Muscle layer of colon (tissue), 2 donors: ENCODE results near the gene PLXND1.
A peak's percentile ranks its signal among the peaks of the same experiment; 100 is the strongest.

Source experiments
- H3K27ac ChIP-seq: one replicate; pipeline ENCODE4 v1.7.0; 2013; ENCODE audit warnings: low read depth, mild to moderate bottlenecking, low read length, moderate library complexity
- H3K27me3 ChIP-seq, 2 donors: one replicate each; pipeline ENCODE4 v1.7.0; 2013; ENCODE audit warnings: low read length in 2 of 2, mild to moderate bottlenecking in 2 of 2; ENCODE audit not compliant: insufficient read depth in 2 of 2, control insufficient read depth in 1 of 2
- H3K36me3 ChIP-seq: one replicate; pipeline ENCODE4 v1.7.0; 2013; ENCODE audit warnings: mild to moderate bottlenecking, low read length; ENCODE audit not compliant: insufficient read depth
- H3K4me1 ChIP-seq: one replicate; pipeline ENCODE4 v1.7.0; 2013; ENCODE audit warnings: mild to moderate bottlenecking, low read length; ENCODE audit not compliant: insufficient read depth
- H3K4me3 ChIP-seq, 2 donors: one replicate each; pipeline ENCODE4 v1.7.0; 2013; ENCODE audit warnings: low read length in 2 of 2, low read depth in 1 of 2, mild to moderate bottlenecking in 1 of 2, moderate library complexity in 1 of 2
- H3K9ac ChIP-seq: one replicate; pipeline ENCODE4 v1.7.0; 2013; ENCODE audit warnings: low read length
- H3K9me3 ChIP-seq: one replicate; pipeline ENCODE4 v1.7.0; 2013; ENCODE audit warnings: mild to moderate bottlenecking, low read length
- donor health status: abdominal sarcoma.
- donor health status: Adenocarcinoma of cecum.

Gene PLXND1

GRCh38 chr3:129599073-129599472 lies 7.4 kb downstream of the PLXND1 start:
- peaks cover 78% of the 10 kb centered on the region for H3K4me1 ChIP-seq
- H3K4me3 ChIP-seq, result no peak overlapping the region
- H3K27ac ChIP-seq, result peak overlapping the region; percentile 13
- H3K36me3 ChIP-seq, result no peaks in the 10 kb centered on the region
- H3K9me3 ChIP-seq, result no peaks in the 10 kb centered on the region
- no peaks in the 10 kb centered on the region for H3K27me3 ChIP-seq
- no peak overlapping the region for H3K9ac ChIP-seq

DNA sequence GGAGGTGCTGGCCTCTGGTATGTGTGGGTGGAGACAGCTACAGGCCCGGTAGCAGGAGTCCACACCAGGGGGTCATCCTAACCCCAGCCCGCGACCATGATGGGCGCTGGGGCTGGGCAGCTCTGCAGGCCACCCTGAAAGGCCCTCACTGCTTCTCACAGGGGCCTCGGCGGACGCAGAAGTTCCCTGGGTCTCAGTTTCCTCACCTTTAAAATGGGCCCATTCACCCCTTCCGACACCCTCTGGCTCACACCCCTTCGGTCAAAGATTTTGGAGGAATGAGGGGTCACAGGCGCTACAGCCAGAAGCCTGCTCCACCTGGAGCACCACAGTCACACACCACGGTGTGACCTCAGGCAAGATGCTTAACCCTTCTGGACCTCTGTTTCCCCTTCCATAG lies 8.0 kb downstream of the PLXND1 start:
- peaks cover 78% of the 10 kb centered on the region for H3K4me1 ChIP-seq
- no peaks in the 10 kb centered on the region for H3K36me3 ChIP-seq
- no peaks in the 10 kb centered on the region for H3K27me3 ChIP-seq
- no peak overlapping the region for H3K9ac ChIP-seq
- H3K4me3 ChIP-seq, result no peak overlapping the region
- H3K9me3 ChIP-seq, result no peaks in the 10 kb centered on the region
- no peak overlapping the region for H3K27ac ChIP-seq

DNA sequence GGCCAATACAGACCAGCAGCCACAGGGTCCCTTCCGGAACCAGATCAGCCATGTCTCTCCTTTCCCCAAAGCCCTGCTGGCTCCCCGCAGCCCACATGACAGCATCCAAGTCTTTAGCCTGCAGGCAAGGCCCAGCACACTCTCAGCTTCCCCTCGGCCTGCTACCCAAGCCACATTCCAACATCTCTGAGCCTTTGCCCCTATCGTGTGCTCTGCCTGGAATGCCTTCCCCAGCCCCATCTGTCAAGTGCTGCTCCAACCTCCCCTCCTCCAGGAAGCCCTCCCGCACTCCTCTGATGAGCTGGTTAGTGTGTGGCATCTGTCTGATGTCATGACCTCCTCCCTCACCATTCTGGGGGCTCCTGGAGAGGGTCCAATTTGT lies 8.5 kb downstream of the PLXND1 start:
- Histone ChIP-seq H3K36me3 (no peaks in the 10 kb centered on the region), H3K4me1 (peaks cover 78% of the 10 kb centered on the region), H3K27ac (peak overlapping the region; percentile 45), H3K4me3 (no peak overlapping the region), H3K27me3 (no peaks in the 10 kb centered on the region), H3K9me3 (no peaks in the 10 kb centered on the region), H3K9ac (no peak overlapping the region)

GRCh38 chr3:129597087-129597999 lies 9.1 kb downstream of the PLXND1 start:
- H3K4me3 ChIP-seq, result peak overlapping the region in 1 of 2 donors; percentile 22
- no peak overlapping the region for H3K9ac ChIP-seq
- H3K4me1 ChIP-seq, result peaks cover 74% of the 10 kb centered on the region

GRCh38 chr3:129596194-129597086 lies 10.0 kb downstream of the PLXND1 start:
- Histone ChIP-seq H3K9ac (no peak overlapping the region), H3K9me3 (no peaks in the 10 kb centered on the region), H3K27me3 (no peaks in the 10 kb centered on the region), H3K4me1 (peaks cover 72% of the 10 kb centered on the region), H3K4me3 (peak overlapping the region in 1 of 2 donors; percentile 22), H3K36me3 (no peaks in the 10 kb centered on the region), H3K27ac (peak overlapping the region; percentile 45)

More at GRCh38 chr3:129597087-129597999, 9.1 kb downstream of the PLXND1 start:
- Histone ChIP-seq H3K9me3 (no peaks in the 10 kb centered on the region), H3K27me3 (no peaks in the 10 kb centered on the region), H3K27ac (peak overlapping the region; percentile 45), H3K36me3 (no peaks in the 10 kb centered on the region)

GRCh38 chr3:129595544-129596193 lies 10.8 kb downstream of the PLXND1 start:
- no peaks in the 10 kb centered on the region for H3K9me3 ChIP-seq
- no peaks in the 10 kb centered on the region for H3K36me3 ChIP-seq
- H3K27ac ChIP-seq, result peak overlapping the region; percentile 45
- H3K4me3 ChIP-seq, result peak overlapping the region in 1 of 2 donors; percentile 22
- H3K4me1 ChIP-seq, result peaks cover 72% of the 10 kb centered on the region
- H3K27me3 ChIP-seq, result no peaks in the 10 kb centered on the region
- H3K9ac ChIP-seq, result no peak overlapping the region

GRCh38 chr3:129594907-129595390 lies 11.5 kb downstream of the PLXND1 start:
- Histone ChIP-seq H3K4me3 (no peak overlapping the region), H3K36me3 (no peaks in the 10 kb centered on the region), H3K9ac (no peak overlapping the region), H3K27me3 (no peaks in the 10 kb centered on the region), H3K27ac (peak overlapping the region; percentile 45), H3K4me1 (peaks cover 67% of the 10 kb centered on the region), H3K9me3 (no peaks in the 10 kb centered on the region)

DNA sequence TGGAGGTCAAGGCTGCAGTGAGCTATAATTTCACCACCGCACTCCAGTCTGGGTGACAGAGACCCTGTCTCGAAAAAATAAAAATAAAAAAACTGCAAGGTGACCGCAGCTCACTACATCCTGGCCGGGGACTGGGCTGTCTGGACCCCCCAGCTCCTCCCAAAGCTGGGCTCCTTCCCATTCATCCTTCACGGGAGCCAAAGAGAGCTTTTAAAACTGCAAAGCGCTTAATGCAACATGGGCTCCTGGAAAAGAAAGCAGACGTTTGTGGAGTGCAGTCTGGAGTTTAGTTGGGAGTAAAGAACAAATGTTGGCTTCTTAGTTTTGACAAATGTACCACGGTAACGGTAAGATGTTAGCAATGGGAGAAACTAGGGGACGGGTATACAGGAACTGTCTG lies 12.1 kb downstream of the PLXND1 start:
- peaks cover 67% of the 10 kb centered on the region for H3K4me1 ChIP-seq
- H3K36me3 ChIP-seq, result no peaks in the 10 kb centered on the region
- no peaks in the 10 kb centered on the region for H3K9me3 ChIP-seq
- peak overlapping the region; percentile 62 for H3K27ac ChIP-seq
- no peak overlapping the region for H3K4me3 ChIP-seq
- no peaks in the 10 kb centered on the region for H3K27me3 ChIP-seq
- H3K9ac ChIP-seq, result no peak overlapping the region

- Histone ChIP-seq H3K27me3 (no peaks in the 10 kb centered on the region), H3K4me1 (peaks cover 60% of the 10 kb centered on the region), H3K9ac (no peak overlapping the region), H3K4me3 (no peak overlapping the region), H3K27ac (peak overlapping the region; percentile 62), H3K9me3 (no peaks in the 10 kb centered on the region), H3K36me3 (no peaks in the 10 kb centered on the region)
These were observed 12.7 kb downstream of the PLXND1 start for GRCh38 chr3:129593595-129594339.

GRCh38 chr3:129593230-129593594 lies 13.3 kb downstream of the PLXND1 start:
- Histone ChIP-seq H3K9me3 (no peaks in the 10 kb centered on the region), H3K9ac (no peak overlapping the region), H3K4me3 (no peak overlapping the region), H3K36me3 (no peaks in the 10 kb centered on the region), H3K27ac (peak overlapping the region; percentile 62), H3K4me1 (peaks cover 55% of the 10 kb centered on the region), H3K27me3 (no peaks in the 10 kb centered on the region)
